HepG2 (cell line): Measurements from ENCODE around the gene PHYH. TPM values are rescaled to one million over a fixed set of nuclear protein-coding genes. Genes with fewer than 3 reads are reported as not detected.
A peak's percentile ranks its signal among the peaks of the same experiment; 100 is the strongest.

Experiments used
- ELF4 ChIP-seq: sonication (generic); formaldehyde crosslinking; IDR thresholded peaks from 2 replicates; pipeline ENCODE4 v1.5.0; 2020; ENCODE audit warnings: missing genetic modification reagents, mild to moderate bottlenecking, moderate library complexity, borderline replicate concordance
- HES4 ChIP-seq: sonication (generic); formaldehyde crosslinking; IDR thresholded peaks from 2 replicates; pipeline ENCODE4 v1.9.0; 2021; ENCODE audit warnings: mild to moderate bottlenecking, missing genetic modification reagents, borderline replicate concordance
- HMGA1 ChIP-seq: sonication (generic); formaldehyde crosslinking; conservative IDR thresholded peaks from 2 replicates; pipeline ENCODE4 v1.4.0; 2020; ENCODE audit warnings: missing genetic modification reagents
- HNRNPUL1 ChIP-seq: fragments of 200-400 bp; formaldehyde crosslinking; IDR thresholded peaks from 2 replicates; pipeline ENCODE4 v1.6.1; 2017; ENCODE audit warnings: low read depth, mild to moderate bottlenecking, low read length, moderate library complexity
- HOXD1 ChIP-seq: sonication (generic); formaldehyde crosslinking; IDR thresholded peaks from 2 replicates; pipeline ENCODE4 v1.5.0; 2020; ENCODE audit warnings: missing genetic modification reagents
- MYPOP ChIP-seq: sonication (generic); formaldehyde crosslinking; IDR thresholded peaks from 2 replicates; pipeline ENCODE4 v1.8.1; 2023; ENCODE audit warnings: mild to moderate bottlenecking, moderate library complexity, missing genetic modification reagents
- PPARG ChIP-seq: conservative IDR thresholded peaks from 2 replicates; pipeline ENCODE4 v1.6.1; 2016; ENCODE audit warnings: missing biosample characterization, missing genetic modification reagents
- RCOR2 ChIP-seq: IDR thresholded peaks from 2 replicates; pipeline ENCODE4 v1.6.1; 2016; ENCODE audit warnings: missing biosample characterization, missing genetic modification reagents
- SATB2 ChIP-seq: sonication (generic); formaldehyde crosslinking; IDR thresholded peaks from 2 replicates; pipeline ENCODE4 v1.5.0; 2020; ENCODE audit warnings: missing genetic modification reagents
- TCF7 ChIP-seq: sonication (generic); IDR thresholded peaks from 2 replicates; pipeline ENCODE4 v1.6.1; 2016; ENCODE audit warnings: antibody characterized with exemption, low read depth
- TFDP2 ChIP-seq: sonication (generic); formaldehyde crosslinking; IDR thresholded peaks from 2 replicates; pipeline ENCODE4 v1.4.0; 2020; ENCODE audit warnings: missing genetic modification reagents
- ZFP82 ChIP-seq: sonication (generic); formaldehyde crosslinking; IDR thresholded peaks from 2 replicates; pipeline ENCODE4 v1.5.1; 2020; ENCODE audit warnings: mild to moderate bottlenecking, missing genetic modification reagents, borderline replicate concordance
- ZFX ChIP-seq: sonication (generic); formaldehyde crosslinking; IDR thresholded peaks from 2 replicates; pipeline ENCODE4 v1.4.0; 2020; ENCODE audit warnings: mild to moderate bottlenecking, low read depth, missing genetic modification reagents, moderate library complexity
- ZNF232 ChIP-seq: sonication (generic); formaldehyde crosslinking; IDR thresholded peaks from 2 replicates; pipeline ENCODE4 v1.4.0; 2020; ENCODE audit warnings: missing genetic modification reagents, borderline replicate concordance
- ZNF460 ChIP-seq: sonication (generic); formaldehyde crosslinking; IDR thresholded peaks from 2 replicates; pipeline ENCODE4 v1.5.1; 2020; ENCODE audit warnings: missing genetic modification reagents, mild to moderate bottlenecking, borderline replicate concordance
- polyA plus RNA-seq, 8 experiments: library from polyadenylated mRNA; depleted of rRNA in 3 of 8; stranded (reverse) in 7 of 8; unstranded in 1 of 8; fragments of >200 nt; fragmentation: Illumina TruSeq in 4 of 8; extraction: Trizol in 4 of 8; gene quantifications; 2 replicates each; pipeline versions ENCODE4 v1.2.1 to v1.2.3, GENCODE V29; 2011 to 2016; ENCODE audit warnings: low read depth in 4 of 8, missing spikeins in 1 of 8, mixed read lengths in 1 of 8; ENCODE audit not compliant: insufficient read depth in 1 of 8
- total RNA-seq, 5 experiments: library from RNA; depleted of rRNA; stranded (reverse); fragments of >200 nt; fragmentation: Illumina TruSeq; extraction: Trizol; gene quantifications; 2 replicates each; pipeline ENCODE4 v1.2.3, GENCODE V29; 2016; ENCODE audit warnings: low read depth in 1 of 5
- TF ChIP-seq, protein P1 (sequence below): sonication (generic); formaldehyde crosslinking; IDR thresholded peaks from 2 replicates; pipeline ENCODE4 v1.4.0; 2020; ENCODE audit warnings: mild to moderate bottlenecking, low read depth, missing genetic modification reagents
- TF ChIP-seq, protein P2 (sequence below): IDR thresholded peaks from 2 replicates; pipeline ENCODE4 v1.6.1; 2018; ENCODE audit warnings: missing genetic modification reagents, mild to moderate bottlenecking, missing compliant biosample characterization
- TF ChIP-seq, protein P3 (sequence below): sonication (generic); formaldehyde crosslinking; IDR thresholded peaks from 2 replicates; pipeline ENCODE4 v1.4.0; 2020; ENCODE audit warnings: missing genetic modification reagents, borderline replicate concordance

Gene PHYH
- total and polyA plus RNA-seq, 2 of the 13 experiments (the other 11 are each of a cell fraction or from before 2014, with no cell fraction given), result 27.2 to 34.5 TPM

DNA sequence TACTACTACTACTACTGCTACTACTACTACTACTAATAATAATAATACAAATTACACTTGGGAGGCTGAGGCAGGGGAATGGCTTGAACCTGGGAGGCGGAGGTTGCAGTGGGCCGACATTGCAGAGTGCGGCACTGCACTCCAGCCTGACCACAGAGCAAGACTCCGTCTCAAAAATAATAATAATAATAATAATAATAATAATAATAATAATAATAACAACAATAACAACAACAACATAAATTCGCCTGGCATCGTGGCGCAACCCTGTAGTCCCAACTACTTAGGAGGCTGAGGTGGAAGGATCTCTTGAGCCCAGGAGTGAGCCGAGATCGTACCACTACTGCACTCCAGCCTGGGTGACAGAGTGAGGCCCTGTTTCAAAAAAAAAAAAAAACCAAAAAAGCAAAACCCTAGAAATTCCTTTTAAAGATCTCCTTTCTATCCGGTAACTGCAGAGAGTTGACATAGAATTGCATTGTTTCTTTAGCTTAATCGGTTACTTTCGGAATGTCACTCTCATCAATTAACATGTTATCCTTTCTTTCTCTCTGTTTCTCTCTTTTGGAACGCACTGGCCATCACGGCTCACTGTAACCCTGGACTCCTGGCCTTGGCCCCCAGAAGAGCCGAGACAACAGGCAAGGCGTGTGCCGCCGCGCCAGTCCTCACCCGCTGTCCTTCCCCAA lies 972 bp downstream of the PHYH start (continued):
- TF ChIP-seq HES4 (CRISPR knock-in tag), result no peak
- TF ChIP-seq PPARG (CRISPR knock-in tag), result no peak
- TF ChIP-seq ZNF232 (CRISPR knock-in tag), result no peak
- TF ChIP-seq TFDP2, result no peak
- TF ChIP-seq ZNF460, result no peak
- no peak for TF ChIP-seq MYPOP (CRISPR knock-in tag)
- TF ChIP-seq HNRNPUL1, result no peak
- no peak for TF ChIP-seq TCF7
- no peak for TF ChIP-seq HOXD1
- no peak for TF ChIP-seq ELF4 (CRISPR knock-in tag)
- TF ChIP-seq RCOR2, result no peak
- TF ChIP-seq ZFP82 (CRISPR knock-in tag), result no peak
- TF ChIP-seq SATB2 (CRISPR knock-in tag), result no peak
- TF ChIP-seq, protein P1, sequence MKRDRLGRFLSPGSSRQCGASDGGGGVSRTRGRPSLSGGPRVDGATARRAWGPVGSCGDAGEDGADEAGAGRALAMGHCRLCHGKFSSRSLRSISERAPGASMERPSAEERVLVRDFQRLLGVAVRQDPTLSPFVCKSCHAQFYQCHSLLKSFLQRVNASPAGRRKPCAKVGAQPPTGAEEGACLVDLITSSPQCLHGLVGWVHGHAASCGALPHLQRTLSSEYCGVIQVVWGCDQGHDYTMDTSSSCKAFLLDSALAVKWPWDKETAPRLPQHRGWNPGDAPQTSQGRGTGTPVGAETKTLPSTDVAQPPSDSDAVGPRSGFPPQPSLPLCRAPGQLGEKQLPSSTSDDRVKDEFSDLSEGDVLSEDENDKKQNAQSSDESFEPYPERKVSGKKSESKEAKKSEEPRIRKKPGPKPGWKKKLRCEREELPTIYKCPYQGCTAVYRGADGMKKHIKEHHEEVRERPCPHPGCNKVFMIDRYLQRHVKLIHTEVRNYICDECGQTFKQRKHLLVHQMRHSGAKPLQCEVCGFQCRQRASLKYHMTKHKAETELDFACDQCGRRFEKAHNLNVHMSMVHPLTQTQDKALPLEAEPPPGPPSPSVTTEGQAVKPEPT (CRISPR knock-in tag), result no peak
- TF ChIP-seq, protein P2, sequence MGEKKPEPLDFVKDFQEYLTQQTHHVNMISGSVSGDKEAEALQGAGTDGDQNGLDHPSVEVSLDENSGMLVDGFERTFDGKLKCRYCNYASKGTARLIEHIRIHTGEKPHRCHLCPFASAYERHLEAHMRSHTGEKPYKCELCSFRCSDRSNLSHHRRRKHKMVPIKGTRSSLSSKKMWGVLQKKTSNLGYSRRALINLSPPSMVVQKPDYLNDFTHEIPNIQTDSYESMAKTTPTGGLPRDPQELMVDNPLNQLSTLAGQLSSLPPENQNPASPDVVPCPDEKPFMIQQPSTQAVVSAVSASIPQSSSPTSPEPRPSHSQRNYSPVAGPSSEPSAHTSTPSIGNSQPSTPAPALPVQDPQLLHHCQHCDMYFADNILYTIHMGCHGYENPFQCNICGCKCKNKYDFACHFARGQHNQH (CRISPR knock-in tag), result peak; percentile 57; the same call in 1 of the 2 replicates
- no peak for TF ChIP-seq ZFX (CRISPR knock-in tag)
- TF ChIP-seq, protein P3, sequence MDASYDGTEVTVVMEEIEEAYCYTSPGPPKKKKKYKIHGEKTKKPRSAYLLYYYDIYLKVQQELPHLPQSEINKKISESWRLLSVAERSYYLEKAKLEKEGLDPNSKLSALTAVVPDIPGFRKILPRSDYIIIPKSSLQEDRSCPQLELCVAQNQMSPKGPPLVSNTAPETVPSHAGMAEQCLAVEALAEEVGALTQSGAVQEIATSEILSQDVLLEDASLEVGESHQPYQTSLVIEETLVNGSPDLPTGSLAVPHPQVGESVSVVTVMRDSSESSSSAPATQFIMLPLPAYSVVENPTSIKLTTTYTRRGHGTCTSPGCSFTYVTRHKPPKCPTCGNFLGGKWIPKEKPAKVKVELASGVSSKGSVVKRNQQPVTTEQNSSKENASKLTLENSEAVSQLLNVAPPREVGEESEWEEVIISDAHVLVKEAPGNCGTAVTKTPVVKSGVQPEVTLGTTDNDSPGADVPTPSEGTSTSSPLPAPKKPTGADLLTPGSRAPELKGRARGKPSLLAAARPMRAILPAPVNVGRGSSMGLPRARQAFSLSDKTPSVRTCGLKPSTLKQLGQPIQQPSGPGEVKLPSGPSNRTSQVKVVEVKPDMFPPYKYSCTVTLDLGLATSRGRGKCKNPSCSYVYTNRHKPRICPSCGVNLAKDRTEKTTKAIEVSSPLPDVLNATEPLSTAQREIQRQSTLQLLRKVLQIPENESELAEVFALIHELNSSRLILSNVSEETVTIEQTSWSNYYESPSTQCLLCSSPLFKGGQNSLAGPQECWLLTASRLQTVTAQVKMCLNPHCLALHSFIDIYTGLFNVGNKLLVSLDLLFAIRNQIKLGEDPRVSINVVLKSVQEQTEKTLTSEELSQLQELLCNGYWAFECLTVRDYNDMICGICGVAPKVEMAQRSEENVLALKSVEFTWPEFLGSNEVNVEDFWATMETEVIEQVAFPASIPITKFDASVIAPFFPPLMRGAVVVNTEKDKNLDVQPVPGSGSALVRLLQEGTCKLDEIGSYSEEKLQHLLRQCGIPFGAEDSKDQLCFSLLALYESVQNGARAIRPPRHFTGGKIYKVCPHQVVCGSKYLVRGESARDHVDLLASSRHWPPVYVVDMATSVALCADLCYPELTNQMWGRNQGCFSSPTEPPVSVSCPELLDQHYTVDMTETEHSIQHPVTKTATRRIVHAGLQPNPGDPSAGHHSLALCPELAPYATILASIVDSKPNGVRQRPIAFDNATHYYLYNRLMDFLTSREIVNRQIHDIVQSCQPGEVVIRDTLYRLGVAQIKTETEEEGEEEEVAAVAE, result no peak
- TF ChIP-seq HMGA1 (CRISPR knock-in tag), result no peak
